ENCODE results near the gene ITGA6. TPM values are rescaled to one million over a fixed set of nuclear protein-coding genes. Genes with fewer than 3 reads are reported as not detected.

The ITGA6 gene
- total RNA-seq, 4 donors from 2014 or later: 201 to 357 (median 225) TPM

GRCh38 chr2:172554352-172555271, 127.2 kb downstream of the ITGA6 start:
- no peaks in the 10 kb centered on the region for H3K9me3 ChIP-seq
- no peak for DNase-seq
- peaks cover 0 to 8% (median 2%) of the 10 kb centered on the region in 4 donors for H3K4me1 ChIP-seq
- no peaks in the 10 kb centered on the region for H3K27me3 ChIP-seq
- peak overlapping the region in 2 of 4 donors; percentile 82 to 91 for H3K4me3 ChIP-seq
- TF ChIP-seq POLR2A (IDR thresholded peaks at IDR 0.05): no peak
- TF ChIP-seq, protein P1, sequence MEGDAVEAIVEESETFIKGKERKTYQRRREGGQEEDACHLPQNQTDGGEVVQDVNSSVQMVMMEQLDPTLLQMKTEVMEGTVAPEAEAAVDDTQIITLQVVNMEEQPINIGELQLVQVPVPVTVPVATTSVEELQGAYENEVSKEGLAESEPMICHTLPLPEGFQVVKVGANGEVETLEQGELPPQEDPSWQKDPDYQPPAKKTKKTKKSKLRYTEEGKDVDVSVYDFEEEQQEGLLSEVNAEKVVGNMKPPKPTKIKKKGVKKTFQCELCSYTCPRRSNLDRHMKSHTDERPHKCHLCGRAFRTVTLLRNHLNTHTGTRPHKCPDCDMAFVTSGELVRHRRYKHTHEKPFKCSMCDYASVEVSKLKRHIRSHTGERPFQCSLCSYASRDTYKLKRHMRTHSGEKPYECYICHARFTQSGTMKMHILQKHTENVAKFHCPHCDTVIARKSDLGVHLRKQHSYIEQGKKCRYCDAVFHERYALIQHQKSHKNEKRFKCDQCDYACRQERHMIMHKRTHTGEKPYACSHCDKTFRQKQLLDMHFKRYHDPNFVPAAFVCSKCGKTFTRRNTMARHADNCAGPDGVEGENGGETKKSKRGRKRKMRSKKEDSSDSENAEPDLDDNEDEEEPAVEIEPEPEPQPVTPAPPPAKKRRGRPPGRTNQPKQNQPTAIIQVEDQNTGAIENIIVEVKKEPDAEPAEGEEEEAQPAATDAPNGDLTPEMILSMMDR (IDR thresholded peaks at IDR 0.05): no peak
- H3K36me3 ChIP-seq: no peaks in the 10 kb centered on the region
- H3K27ac ChIP-seq: peak overlapping the region in 2 of 4 donors; percentile 86 to 94

DNA sequence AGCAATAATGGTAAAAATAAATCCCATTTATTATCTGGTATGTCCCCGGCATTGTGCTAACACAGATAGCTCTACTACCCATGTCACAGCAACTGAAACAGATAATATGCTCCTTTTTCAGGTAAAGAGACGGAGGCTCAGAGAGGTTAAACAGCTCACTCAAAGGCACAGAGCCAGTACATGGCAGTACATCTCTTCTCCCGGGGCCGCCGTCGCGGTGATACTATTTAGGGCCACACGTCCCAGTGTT, 127.8 kb downstream of the ITGA6 start:
- no peak for DNase-seq

More for the DNA sequence above, 127.8 kb downstream of the ITGA6 start:
- TF ChIP-seq, protein P1 (IDR thresholded peaks at IDR 0.05): no peak
- no peak for TF ChIP-seq POLR2A (IDR thresholded peaks at IDR 0.05)
- peak overlapping the region; percentile 86 to 97 (median 90) for H3K27ac ChIP-seq
- no peaks in the 10 kb centered on the region for H3K9me3 ChIP-seq
- peaks cover 0 to 8% (median 2%) of the 10 kb centered on the region in 4 donors for H3K4me1 ChIP-seq
- peak overlapping the region; percentile 74 to 96 (median 86) for H3K4me3 ChIP-seq
- no peaks in the 10 kb centered on the region for H3K27me3 ChIP-seq
- no peaks in the 10 kb centered on the region for H3K36me3 ChIP-seq

Other genes starting within 250 kb of the ITGA6 start
- gene PDK1, start 128.5 kb downstream of the ITGA6 start, total RNA-seq: 10 to 100 TPM; 12.4 to 25.6 (median 19.2) TPM

Data from Peyer's patch (tissue), 4 donors.